Thoracic aorta (tissue), 2 donors: ENCODE results near the gene HNRNPU. TPM values are rescaled to one million over a fixed set of nuclear protein-coding genes. Genes with fewer than 3 reads are reported as not detected.
A peak's percentile ranks its signal among the peaks of the same experiment; 100 is the strongest.

Experiments used
- ATAC-seq: fragments of 150-250 bp; one replicate; pipeline ENCODE4 v1.8.0; 2017; ENCODE audit warnings: low read depth; ENCODE audit not compliant: insufficient number of reproducible peaks, low FRiP score
- DNase-seq: peaks from one replicate; pipeline ENCODE4 v3.0.0-alpha.2; 2020; ENCODE audit warnings: low spot score
- H3K27ac ChIP-seq, 2 donors: fragments of 200-600 bp; sonication (generic); 1 replicate in 1 of 2; 2 replicates in 1 of 2; pipeline ENCODE4 v1.5.1; 2016; ENCODE audit warnings: mild to moderate bottlenecking in 2 of 2, moderate library complexity in 2 of 2
- H3K27me3 ChIP-seq: fragments of 200-600 bp; sonication (generic); replicated peaks from 2 replicates; pipeline ENCODE4 v1.6.0; 2016; ENCODE audit warnings: mild to moderate bottlenecking; ENCODE audit not compliant: insufficient read depth
- H3K36me3 ChIP-seq: fragments of 200-600 bp; sonication (generic); one replicate; pipeline ENCODE4 v1.5.1; 2016
- H3K4me1 ChIP-seq, 2 donors: fragments of 200-600 bp; sonication (generic); 1 replicate in 1 of 2; 2 replicates in 1 of 2; pipeline versions ENCODE4 v1.5.1 to v1.6.0; 2016; ENCODE audit warnings: low read depth in 2 of 2, mild to moderate bottlenecking in 1 of 2; ENCODE audit not compliant: control insufficient read depth in 1 of 2
- H3K4me3 ChIP-seq: fragments of 200-600 bp; sonication (generic); 2 replicates; pipeline ENCODE4 v1.5.1; 2016; ENCODE audit warnings: mild to moderate bottlenecking
- H3K9me3 ChIP-seq: fragments of 200-600 bp; sonication (generic); 2 replicates; pipeline ENCODE4 v1.5.1; 2016
- CTCF ChIP-seq: fragments of 200-600 bp; sonication (generic); IDR thresholded peaks from one replicate; pipeline ENCODE4 v1.5.1; 2019; ENCODE audit warnings: antibody characterized with exemption
- total RNA-seq, 2 donors: library from RNA; depleted of rRNA; stranded (reverse); fragments of >200 nt; gene quantifications; one replicate each; pipeline versions ENCODE4 v1.1.0 to v1.2.3, GENCODE V29; 2016

HNRNPU gene
- total RNA-seq, 2 donors from 2014 or later: 254 to 519 TPM

- H3K9me3 ChIP-seq: no peaks in the 10 kb centered on the region
- ATAC-seq: no peak
- H3K4me1 ChIP-seq: peaks cover 31 to 58% of the 10 kb centered on the region in 2 donors
Measured at GRCh38 chr1:244862354-244862698, 2.0 kb downstream of the HNRNPU start.

GRCh38 chr1:244861683-244862082, 2.7 kb downstream of the HNRNPU start:
- ATAC-seq (no peak), DNase-seq (no peak)
- Histone ChIP-seq H3K4me1 (peaks cover 34 to 62% of the 10 kb centered on the region in 2 donors), H3K27ac (peak overlapping the region; percentile 26 to 100), H3K4me3 (peak overlapping the region; percentile 99), H3K27me3 (no peaks in the 10 kb centered on the region), H3K36me3 (peaks cover 30% of the 10 kb centered on the region), H3K9me3 (no peaks in the 10 kb centered on the region)
- no peak for TF ChIP-seq CTCF

More at GRCh38 chr1:244862354-244862698, 2.0 kb downstream of the HNRNPU start:
- Histone ChIP-seq H3K4me3 (peak overlapping the region; percentile 99), H3K27ac (peak overlapping the region; percentile 100), H3K27me3 (no peaks in the 10 kb centered on the region), H3K36me3 (peaks cover 25% of the 10 kb centered on the region)
- TF ChIP-seq CTCF: no peak
- DNase-seq: no peak

GRCh38 chr1:244860914-244861610, 3.3 kb downstream of the HNRNPU start:
- ATAC-seq (no peak), DNase-seq (no peak)
- H3K9me3 ChIP-seq: no peaks in the 10 kb centered on the region
- peak overlapping the region in 1 of 2 donors; percentile 100 for H3K27ac ChIP-seq
- peaks cover 34 to 65% of the 10 kb centered on the region in 2 donors for H3K4me1 ChIP-seq
- no peak for TF ChIP-seq CTCF
- peak overlapping the region; percentile 99 for H3K4me3 ChIP-seq
- H3K27me3 ChIP-seq: no peaks in the 10 kb centered on the region
- H3K36me3 ChIP-seq: peaks cover 36% of the 10 kb centered on the region

GRCh38 chr1:244860078-244860477, 4.3 kb downstream of the HNRNPU start:
- Histone ChIP-seq H3K27me3 (no peaks in the 10 kb centered on the region), H3K27ac (no peak overlapping the region), H3K9me3 (no peaks in the 10 kb centered on the region), H3K36me3 (peaks cover 46% of the 10 kb centered on the region), H3K4me3 (peak overlapping the region; percentile 99), H3K4me1 (peaks cover 34 to 65% of the 10 kb centered on the region in 2 donors)
- no peak for DNase-seq
- no peak for ATAC-seq
- no peak for TF ChIP-seq CTCF

- DNase-seq: no peak
- TF ChIP-seq CTCF: no peak
- no peaks in the 10 kb centered on the region for H3K9me3 ChIP-seq
- peaks cover 37 to 67% of the 10 kb centered on the region in 2 donors for H3K4me1 ChIP-seq
- no peak for ATAC-seq
- no peaks in the 10 kb centered on the region for H3K27me3 ChIP-seq
- no peak overlapping the region for H3K27ac ChIP-seq
- no peak overlapping the region for H3K4me3 ChIP-seq
- H3K36me3 ChIP-seq: peaks cover 57% of the 10 kb centered on the region
Measured at GRCh38 chr1:244858357-244858756, 6.0 kb downstream of the HNRNPU start.
